ENCODE measurements around the gene CMIP. TPM values are rescaled to one million over a fixed set of nuclear protein-coding genes. Genes with fewer than 3 reads are reported as not detected.

The CMIP gene
- polyA plus RNA-seq, 1 donor from 2014 or later = 15.1 TPM

- no peaks in the 10 kb centered on the region for H3K9me3 ChIP-seq (ENCODE audit: low read length)
- H3K27ac ChIP-seq (ENCODE audit: low read length) = no peak overlapping the region
- no peaks in the 10 kb centered on the region for H3K27me3 ChIP-seq (ENCODE audit: insufficient read depth, low read depth, low read length)
- H3K4me3 ChIP-seq (ENCODE audit: low read length) = no peak overlapping the region
- no peaks in the 10 kb centered on the region for H4K20me1 ChIP-seq (ENCODE audit: insufficient read depth)
- H3K9me2 ChIP-seq (ENCODE audit: insufficient read depth, low read length) = no peaks in the 10 kb centered on the region
- no peak for TF ChIP-seq MXI1 (conservative IDR thresholded peaks at IDR 0.05; ENCODE audit: poor library complexity, severe bottlenecking)
- no peak for TF ChIP-seq EZH2 (IDR thresholded peaks at IDR 0.05; ENCODE audit: borderline replicate concordance, insufficient read depth, low read length, poor library complexity, severe bottlenecking)
- TF ChIP-seq REST (IDR thresholded peaks at IDR 0.05; ENCODE audit: borderline replicate concordance) = no peak
- no peak for TF ChIP-seq RAD21 (conservative IDR thresholded peaks at IDR 0.05)
- no peak for TF ChIP-seq POLR2AphosphoS5 (IDR thresholded peaks at IDR 0.05)
- TF ChIP-seq SMC3 (conservative IDR thresholded peaks at IDR 0.05; ENCODE audit: poor library complexity) = no peak
- no peak for TF ChIP-seq CTCF (IDR thresholded peaks at IDR 0.05; ENCODE audit: poor library complexity, severe bottlenecking)
- no peak for TF ChIP-seq TAF1 (IDR thresholded peaks at IDR 0.05; ENCODE audit: low read depth)
- TF ChIP-seq EP300 (conservative IDR thresholded peaks at IDR 0.05; ENCODE audit: poor library complexity, severe bottlenecking) = no peak
- H2AFZ ChIP-seq (ENCODE audit: low read depth, low read length) = no peak overlapping the region
- H3K4me2 ChIP-seq (ENCODE audit: low read length) = no peak overlapping the region
- no peaks in the 10 kb centered on the region for H3F3A ChIP-seq (ENCODE audit: insufficient read depth, low read length, poor library complexity, severe bottlenecking)
- H3K9ac ChIP-seq (ENCODE audit: low read length) = no peak overlapping the region
- H3K79me2 ChIP-seq (replicated peaks; ENCODE audit: insufficient read depth, low read length) = no peaks in the 10 kb centered on the region
- H3K36me3 ChIP-seq (ENCODE audit: insufficient read depth, low read length) = no peaks in the 10 kb centered on the region
Measured at GRCh38 chr16:81758376-81758775, 313.8 kb downstream of the CMIP start.

Small RNAs within 50 kb of the gene (small RNA-seq; reads per million reads assigned to genes)
- gene MIR6504 (0 reads per million in 3 experiments), gene MIR7854 (0 to 2.9 (median 2.8) reads per million in 3 experiments)

Other genes with a start within 250 kb of the CMIP start
- gene BCO1, start 206.1 kb upstream of the CMIP start, polyA plus RNA-seq = not detected in 2 replicates
- 8.7 and 9.1 TPM in 2 replicates for gene GAN, start 129.8 kb upstream of the CMIP start, polyA plus RNA-seq